GM12864 (cell line): ENCODE data around the gene CELF5.

Source experiments
- DNase-seq: peaks from one replicate; pipeline ENCODE4 v3.0.0-alpha.2; 2011; ENCODE audit warnings: low read depth
- H3K4me3 ChIP-seq: 2 replicates; pipeline ENCODE4 v1.5.1; 2011; ENCODE audit warnings: mild to moderate bottlenecking, low read depth, low read length, control low read depth
- CTCF ChIP-seq: IDR thresholded peaks from 2 replicates; pipeline ENCODE4 v1.5.1; 2011; ENCODE audit warnings: low read depth, mild to moderate bottlenecking, moderate library complexity, low read length, control low read depth, inconsistent platforms; ENCODE audit errors: missing control alignments

CELF5 gene

DNA sequence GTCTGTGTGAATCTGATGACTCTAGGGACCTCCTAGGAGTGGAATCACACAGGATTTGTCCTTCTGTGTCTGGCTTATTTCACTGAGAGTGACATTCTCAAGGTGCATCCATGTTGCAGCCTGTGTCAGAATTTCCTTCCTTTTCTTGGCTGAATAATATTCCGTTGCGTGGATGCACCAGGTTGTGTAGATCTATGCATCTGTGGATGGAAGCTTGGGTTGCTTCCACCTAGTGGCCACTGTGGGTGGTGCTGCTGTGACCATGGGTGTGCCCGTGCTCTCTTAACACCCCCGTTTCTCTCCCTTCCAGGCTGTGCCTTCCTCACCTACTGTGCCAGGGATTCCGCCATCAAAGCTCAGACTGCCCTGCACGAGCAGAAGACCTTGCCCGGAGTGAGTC lies 26.2 kb downstream of the CELF5 start:
- DNase-seq, result no peak
- TF ChIP-seq CTCF, result peak; percentile 78
- H3K4me3 ChIP-seq, result no peak overlapping the region

GRCh38 chr19:3251229-3251628 lies 26.8 kb downstream of the CELF5 start:
- DNase-seq, result no peak
- no peak for TF ChIP-seq CTCF
- H3K4me3 ChIP-seq, result no peak overlapping the region

DNA sequence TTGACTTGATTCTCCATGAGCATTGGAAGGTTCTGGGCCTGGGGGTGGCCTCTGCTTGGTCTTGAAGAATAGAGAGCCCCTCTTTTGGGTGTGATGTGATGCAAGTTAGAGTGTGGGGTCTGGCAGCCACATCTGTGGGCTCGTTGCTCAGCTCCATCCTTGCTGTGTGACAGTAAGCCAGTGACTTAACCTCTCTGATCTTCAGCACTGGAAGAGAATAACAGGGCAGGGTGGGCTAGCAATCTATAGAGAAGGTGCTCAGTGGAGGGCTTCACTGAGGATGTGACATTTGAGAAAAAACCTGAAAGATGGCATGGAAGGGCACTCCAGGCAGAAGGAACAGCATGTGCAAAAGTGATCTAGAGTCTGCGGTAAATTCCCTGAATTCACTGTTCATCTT lies 28.2 kb downstream of the CELF5 start:
- DNase-seq, result no peak
- H3K4me3 ChIP-seq, result no peak overlapping the region
- TF ChIP-seq CTCF, result no peak

- no peak for DNase-seq
- TF ChIP-seq CTCF, result peak; percentile 9
- no peak overlapping the region for H3K4me3 ChIP-seq
Measured at GRCh38 chr19:3253270-3253669, 28.8 kb downstream of the CELF5 start.

GRCh38 chr19:3254520-3254919 lies 30.1 kb downstream of the CELF5 start:
- no peak for TF ChIP-seq CTCF
- no peak for DNase-seq
- no peak overlapping the region for H3K4me3 ChIP-seq

DNA sequence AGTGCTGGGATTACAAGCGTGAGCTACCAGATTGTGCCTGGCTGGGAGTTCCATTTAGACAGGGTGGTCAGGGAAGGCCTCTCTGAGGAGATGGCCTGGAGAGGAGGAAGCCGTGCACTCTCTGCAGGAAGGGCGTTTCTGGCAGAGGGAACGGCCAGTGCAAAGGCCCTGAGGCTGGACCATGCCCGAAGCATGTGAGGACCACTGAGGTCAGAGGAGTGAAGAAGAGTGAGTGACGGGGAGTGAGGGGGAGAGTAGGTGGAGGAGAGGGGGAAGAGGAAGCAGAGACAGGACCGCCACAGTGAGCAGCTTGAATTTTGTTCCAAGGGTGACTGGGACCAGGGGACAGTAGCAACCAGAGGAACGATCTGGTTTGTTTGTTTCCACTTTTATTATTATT lies 32.6 kb downstream of the CELF5 start:
- TF ChIP-seq CTCF, result no peak
- DNase-seq, result no peak
- H3K4me3 ChIP-seq, result no peak overlapping the region

DNA sequence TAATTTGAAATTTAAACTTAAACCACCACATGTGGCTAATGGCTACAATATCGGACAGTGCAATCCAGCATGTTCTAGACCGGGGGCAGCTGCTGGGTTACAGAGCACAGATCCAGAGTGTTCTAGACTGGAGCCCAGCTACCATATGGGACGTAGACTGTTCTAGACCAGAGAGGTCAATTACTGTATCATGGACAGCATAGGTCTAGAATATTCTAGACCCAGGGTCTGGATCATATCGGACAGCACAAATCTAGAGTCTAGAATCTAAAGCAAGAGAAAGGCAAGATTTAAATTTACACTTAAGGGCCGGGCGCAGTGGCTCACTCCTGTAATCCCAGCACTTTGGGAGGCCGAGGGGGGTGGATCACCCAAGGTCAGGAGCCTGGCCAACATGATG lies 37.9 kb downstream of the CELF5 start:
- no peak overlapping the region for H3K4me3 ChIP-seq
- TF ChIP-seq CTCF, result no peak
- no peak for DNase-seq
